GM12878 (cell line): Measurements from ENCODE around the gene TSHZ2. TPM values are rescaled to one million over a fixed set of nuclear protein-coding genes. Genes with fewer than 3 reads are reported as not detected.

ENCODE experiments used
- ATAC-seq: fragments of 200-7000 bp; cut with Tn5 transposase; 3 replicates; pipeline ENCODE4 v1.9.1; 2020; ENCODE audit warnings: mild to moderate bottlenecking, moderate library complexity
- BruUV-seq: library from RNA; stranded (reverse); fragments of 400-500 nt; replicated peaks from 2 replicates; lab custom pipeline; 2021; lab: Mats Ljungman, UMichigan
- CTCF ChIA-PET: fragments of 300-600 bp; sonication (Branson Sonifier 250); formaldehyde crosslinking; extraction: SDS; loops from one replicate; lab custom pipeline; 2021; ENCODE audit warnings: inconsistent platforms; lab: Yijun Ruan, JAX
- POLR2A ChIA-PET: fragments of 350-600 bp; formaldehyde crosslinking; extraction: SDS; loops from one replicate; lab custom pipeline; 2021; ENCODE audit warnings: inconsistent platforms; lab: Charles Lee
- RAD21 ChIA-PET: fragments of 300-600 bp; sonication (Branson Sonifier 250); formaldehyde crosslinking; loops from one replicate; lab custom pipeline; 2023; ENCODE audit warnings: antibody characterized with exemption; ENCODE audit not compliant: unreplicated experiment; lab: Charles Lee
- SMC1A ChIA-PET: fragments of 300-600 bp; sonication (Branson Sonifier 250); formaldehyde crosslinking; loops from one replicate; lab custom pipeline; 2023; ENCODE audit not compliant: unreplicated experiment, uncharacterized antibody; lab: Charles Lee
- DNase-seq: peaks from one replicate; pipeline ENCODE4 v3.0.0-alpha.2; 2011; ENCODE audit warnings: low read depth, low spot score
- FAIRE-seq: peaks from 3 replicates; lab custom pipeline; 2011; peaks lifted over from hg19 to GRCh38; lab: Jason Lieb, UNC
- H2AFZ ChIP-seq: 2 replicates; pipeline ENCODE4 v1.6.0; 2011; ENCODE audit warnings: low read depth, low read length, control low read depth; ENCODE audit not compliant: control insufficient read depth
- H3K27ac ChIP-seq: 2 replicates; pipeline ENCODE4 v1.5.1; 2011; ENCODE audit warnings: control low read depth; ENCODE audit not compliant: control insufficient read depth, insufficient read depth
- H3K27me3 ChIP-seq, 2 experiments: replicated peaks in 1 of 2; 2 replicates each; pipeline versions ENCODE4 v1.6.0 to v1.6.1; 2011; ENCODE audit warnings: low read length in 1 of 2; ENCODE audit not compliant: control insufficient read depth in 2 of 2, insufficient read depth in 2 of 2
- H3K36me3 ChIP-seq, 2 experiments: 2 replicates each; pipeline ENCODE4 v1.5.1; 2011; ENCODE audit warnings: low read length in 1 of 2; ENCODE audit not compliant: control insufficient read depth in 2 of 2, insufficient read depth in 2 of 2
- H3K4me1 ChIP-seq: 2 replicates; pipeline ENCODE4 v1.6.1; 2011; ENCODE audit warnings: mild to moderate bottlenecking, low read length, moderate library complexity, mixed read lengths; ENCODE audit not compliant: control insufficient read depth, insufficient read depth
- H3K4me2 ChIP-seq: 2 replicates; pipeline ENCODE4 v1.6.0; 2011; ENCODE audit warnings: control low read depth; ENCODE audit not compliant: control insufficient read depth, insufficient read depth
- H3K4me3 ChIP-seq: fragments of 200-600 bp; sonication (generic); 2 replicates; pipeline ENCODE4 v1.5.1; 2016
- H3K79me2 ChIP-seq: 2 replicates; pipeline ENCODE4 v1.6.0; 2011; ENCODE audit warnings: low read length; ENCODE audit not compliant: control insufficient read depth, insufficient read depth
- H3K9ac ChIP-seq: 2 replicates; pipeline ENCODE4 v1.8.0; 2011; ENCODE audit warnings: low read length, control low read depth, mixed read lengths; ENCODE audit not compliant: control insufficient read depth, insufficient read depth
- H3K9me3 ChIP-seq: replicated peaks from 3 replicates; pipeline ENCODE4 v1.5.1; 2011; ENCODE audit warnings: mild to moderate bottlenecking, low read length; ENCODE audit not compliant: control insufficient read depth, insufficient read depth
- H4K20me1 ChIP-seq: 2 replicates; pipeline ENCODE4 v1.6.0; 2011; ENCODE audit not compliant: control insufficient read depth, insufficient read depth
- BCL11A ChIP-seq: IDR thresholded peaks from 2 replicates; pipeline ENCODE4 v1.6.1; 2011; ENCODE audit warnings: low read depth, low read length
- BMI1 ChIP-seq: fragments of 450-650 bp; IDR thresholded peaks from 2 replicates; pipeline ENCODE4 v1.6.1; 2016; ENCODE audit warnings: mild to moderate bottlenecking, moderate library complexity, borderline replicate concordance
- CBFB ChIP-seq: IDR thresholded peaks from 2 replicates; pipeline ENCODE4 v1.6.1; 2016; ENCODE audit warnings: antibody characterized with exemption, low read depth
- CREM ChIP-seq: IDR thresholded peaks from 2 replicates; pipeline ENCODE4 v1.6.1; 2014; ENCODE audit warnings: antibody characterized with exemption, low read depth
- DPF2 ChIP-seq: fragments of 450-650 bp; IDR thresholded peaks from 2 replicates; pipeline ENCODE4 v1.6.1; 2017; ENCODE audit warnings: mild to moderate bottlenecking
- HDAC2 ChIP-seq: fragments of 200-600 bp; sonication (generic); IDR thresholded peaks from 2 replicates; pipeline ENCODE4 v1.6.1; 2017
- PAX8 ChIP-seq: fragments of 450-650 bp; IDR thresholded peaks from 2 replicates; pipeline ENCODE4 v1.6.1; 2017; ENCODE audit warnings: mild to moderate bottlenecking, moderate library complexity
- RUNX3 ChIP-seq: IDR thresholded peaks from 2 replicates; pipeline ENCODE4 v1.6.1; 2012; ENCODE audit warnings: low read length, inconsistent platforms
- SPI1 ChIP-seq: IDR thresholded peaks from 2 replicates; pipeline ENCODE4 v1.6.1; 2011; ENCODE audit warnings: low read depth, mild to moderate bottlenecking, low read length, moderate library complexity, borderline replicate concordance; ENCODE audit not compliant: insufficient read depth
- SREBF1 ChIP-seq: IDR thresholded peaks from 2 replicates; pipeline ENCODE4 v1.6.1; 2012; ENCODE audit warnings: mild to moderate bottlenecking, low read length
- SUPT20H ChIP-seq: IDR thresholded peaks from 2 replicates; pipeline ENCODE4 v1.6.1; 2011; ENCODE audit warnings: low read depth, mild to moderate bottlenecking, low read length, moderate library complexity, borderline replicate concordance; ENCODE audit not compliant: control insufficient read depth
- TCF12 ChIP-seq: IDR thresholded peaks from 2 replicates; pipeline ENCODE4 v1.6.1; 2011; ENCODE audit warnings: low read depth, mild to moderate bottlenecking, low read length
- USF1 ChIP-seq: IDR thresholded peaks from 2 replicates; pipeline ENCODE4 v1.6.1; 2011; ENCODE audit warnings: borderline replicate concordance, low read depth, mild to moderate bottlenecking, moderate library complexity, mixed read lengths, low read length; ENCODE audit not compliant: insufficient read depth; ENCODE audit errors: extremely low read length
- USF2 ChIP-seq: IDR thresholded peaks from 2 replicates; pipeline ENCODE4 v1.6.1; 2011; ENCODE audit warnings: low read depth, low read length, improper control_type of control experiment, borderline replicate concordance
- YY1 ChIP-seq: IDR thresholded peaks from 2 replicates; pipeline ENCODE4 v1.6.1; 2011; ENCODE audit warnings: low read depth, mild to moderate bottlenecking, low read length
- ZNF384 ChIP-seq: IDR thresholded peaks from 2 replicates; pipeline ENCODE4 v1.6.1; 2012; ENCODE audit warnings: low read depth, mild to moderate bottlenecking, low read length, improper control_type of control experiment, borderline replicate concordance
- ZNF622 ChIP-seq: fragments of 450-650 bp; IDR thresholded peaks from 2 replicates; pipeline ENCODE4 v1.6.1; 2017; ENCODE audit warnings: mild to moderate bottlenecking, inconsistent platforms
- WGBS: methylation state at CpG from one replicate; pipeline ENCODE4 v1.1.6; 2016; ENCODE audit warnings: low lambda C conversion rate; ENCODE audit not compliant: insufficient replicate concordance, insufficient coverage; ENCODE audit errors: missing lambda C conversion rate; 5-methylcytosine and 5-hydroxymethylcytosine counted together
- in situ Hi-C: fragments of 300-500 bp; cut with MboI; formaldehyde crosslinking; loops from 9 replicates; pipeline ENCODE4 v1.14.3; 2018; ENCODE audit warnings: mixed read lengths
- intact Hi-C: fragments of 100-400 bp; cut with micrococcal nuclease; formaldehyde crosslinking; loops from one replicate; pipeline ENCODE4 v1.14.2; 2022; ENCODE audit not compliant: unreplicated experiment
- polyA plus RNA-seq, 11 experiments: library from polyadenylated mRNA; depleted of rRNA in 4 of 11; unstranded in 6 of 11; stranded (reverse) in 5 of 11; fragments of >200 nt; fragmentation: Nextera tagmentation in 4 of 11; fragmentation: Illumina TruSeq in 1 of 11; extraction: Ambion mirVana in 4 of 11; extraction: Trizol in 1 of 11; gene quantifications; 1 replicate in 1 of 11; 2 replicates in 10 of 11; pipeline versions ENCODE4 v1.2.1 to v1.2.3, GENCODE V29; 2011 to 2016; ENCODE audit warnings: inconsistent platforms in 2 of 11, missing spikeins in 2 of 11, low read depth in 1 of 11
- total RNA-seq, 4 experiments: library from RNA; depleted of rRNA in 3 of 4; stranded (reverse); fragments of >200 nt in 3 of 4; fragmentation: Illumina TruSeq in 1 of 4; extraction: Trizol in 1 of 4; gene quantifications; 2 replicates each; pipeline versions ENCODE4 v1.2.1 to v1.2.3, GENCODE V29; 2013 to 2021
- TF ChIP-seq, protein P1 (sequence below): fragments of 450-650 bp; IDR thresholded peaks from 2 replicates; pipeline ENCODE4 v1.6.1; 2016; ENCODE audit warnings: mild to moderate bottlenecking, moderate library complexity, borderline replicate concordance

Gene TSHZ2
- total and polyA plus RNA-seq, 10 of the 15 experiments (the other 5 are each of a cell fraction or from before 2014, with no cell fraction given), result 0.01 to 0.86 (median 0.13) TPM; not detected in 2

DNA sequence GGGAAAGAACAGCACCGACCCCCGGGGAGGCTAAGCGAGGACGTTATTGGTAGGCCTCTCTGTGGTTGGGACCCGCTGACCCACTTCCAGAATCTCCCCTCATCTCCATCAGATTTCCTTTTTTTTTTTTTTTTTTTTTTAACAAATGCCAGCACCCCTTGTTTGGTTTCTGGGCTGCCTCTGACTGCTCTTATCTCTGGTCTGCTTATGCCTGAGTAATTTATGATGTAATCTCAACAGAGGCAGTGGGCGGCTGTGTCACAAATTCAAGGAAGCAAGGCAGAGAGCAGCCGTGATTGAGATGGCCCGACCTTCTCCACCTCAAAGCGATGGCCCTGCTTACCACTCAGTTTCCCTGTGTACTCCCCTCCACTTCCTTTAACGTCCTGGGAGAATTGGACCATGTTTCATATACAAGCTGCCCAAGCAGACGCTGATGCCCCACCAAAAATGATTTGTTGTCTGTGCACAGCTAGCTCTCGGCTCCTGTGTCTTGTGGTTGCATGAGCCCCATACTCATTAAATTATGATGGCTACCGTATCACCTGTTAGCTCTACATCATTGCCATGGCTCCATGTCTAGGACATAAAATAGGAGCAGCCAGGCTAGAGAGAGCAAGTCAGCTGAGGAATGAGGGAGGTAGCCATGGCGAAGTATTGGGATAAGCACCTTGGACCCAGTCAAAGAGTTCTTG lies 523.4 kb downstream of the TSHZ2 start (continued):
- TF ChIP-seq USF1, result no peak
- TF ChIP-seq DPF2, result no peak
- TF ChIP-seq BCL11A, result no peak

DNA sequence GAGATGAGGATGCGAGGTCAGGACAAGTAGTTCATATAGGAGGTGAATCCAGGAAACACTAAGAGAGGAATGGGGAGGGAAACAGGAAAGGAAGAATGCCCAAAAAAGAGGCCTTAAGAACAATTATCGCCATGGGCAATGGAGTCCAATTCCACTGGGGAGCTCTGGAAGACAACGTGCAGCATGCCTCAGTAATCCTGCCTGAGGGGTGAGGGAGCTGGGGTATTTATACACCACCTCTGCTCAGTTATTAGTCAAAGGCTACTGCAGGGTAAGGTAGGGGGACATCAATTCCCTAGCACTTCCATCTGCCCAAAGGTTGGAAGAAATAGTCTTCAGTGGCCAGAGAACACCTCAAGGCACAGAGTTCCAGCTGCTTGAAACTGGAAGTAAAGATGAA lies 525.1 kb downstream of the TSHZ2 start:
- SMC1A ChIA-PET, result interaction anchor here (0.6 kb wide), 1 partner anchor 1185 kb away, joined by 3 read pairs; no protein-coding TSS in a partner anchor
- Histone ChIP-seq H3K4me2 (no peak overlapping the region), H3K9me3 (no peaks in the 10 kb centered on the region), H3K79me2 (no peaks in the 10 kb centered on the region), H3K4me3 (no peak overlapping the region), H3K27me3 (no peaks in the 10 kb centered on the region), H3K9ac (no peak overlapping the region), H4K20me1 (no peaks in the 10 kb centered on the region), H3K27ac (no peak overlapping the region), H3K4me1 (no peaks in the 10 kb centered on the region), H2AFZ (no peak overlapping the region), H3K36me3 (no peaks in the 10 kb centered on the region)
- no TSS peak for BruUV-seq
- CTCF ChIA-PET, result no interaction called here
- RAD21 ChIA-PET, result no interaction called here
- intact Hi-C loops (no loop called here), in situ Hi-C loops (no loop called here)
- TF ChIP-seq YY1 (no peak), CREM (no peak), RUNX3 (no peak), SUPT20H (no peak), PAX8 (no peak), HDAC2 (no peak), TCF12 (no peak), SPI1 (no peak), BMI1 (no peak), CBFB (no peak), SREBF1 (no peak), ZNF384 (no peak), ZNF622 (no peak), USF2 (no peak)
- TF ChIP-seq, protein P1, sequence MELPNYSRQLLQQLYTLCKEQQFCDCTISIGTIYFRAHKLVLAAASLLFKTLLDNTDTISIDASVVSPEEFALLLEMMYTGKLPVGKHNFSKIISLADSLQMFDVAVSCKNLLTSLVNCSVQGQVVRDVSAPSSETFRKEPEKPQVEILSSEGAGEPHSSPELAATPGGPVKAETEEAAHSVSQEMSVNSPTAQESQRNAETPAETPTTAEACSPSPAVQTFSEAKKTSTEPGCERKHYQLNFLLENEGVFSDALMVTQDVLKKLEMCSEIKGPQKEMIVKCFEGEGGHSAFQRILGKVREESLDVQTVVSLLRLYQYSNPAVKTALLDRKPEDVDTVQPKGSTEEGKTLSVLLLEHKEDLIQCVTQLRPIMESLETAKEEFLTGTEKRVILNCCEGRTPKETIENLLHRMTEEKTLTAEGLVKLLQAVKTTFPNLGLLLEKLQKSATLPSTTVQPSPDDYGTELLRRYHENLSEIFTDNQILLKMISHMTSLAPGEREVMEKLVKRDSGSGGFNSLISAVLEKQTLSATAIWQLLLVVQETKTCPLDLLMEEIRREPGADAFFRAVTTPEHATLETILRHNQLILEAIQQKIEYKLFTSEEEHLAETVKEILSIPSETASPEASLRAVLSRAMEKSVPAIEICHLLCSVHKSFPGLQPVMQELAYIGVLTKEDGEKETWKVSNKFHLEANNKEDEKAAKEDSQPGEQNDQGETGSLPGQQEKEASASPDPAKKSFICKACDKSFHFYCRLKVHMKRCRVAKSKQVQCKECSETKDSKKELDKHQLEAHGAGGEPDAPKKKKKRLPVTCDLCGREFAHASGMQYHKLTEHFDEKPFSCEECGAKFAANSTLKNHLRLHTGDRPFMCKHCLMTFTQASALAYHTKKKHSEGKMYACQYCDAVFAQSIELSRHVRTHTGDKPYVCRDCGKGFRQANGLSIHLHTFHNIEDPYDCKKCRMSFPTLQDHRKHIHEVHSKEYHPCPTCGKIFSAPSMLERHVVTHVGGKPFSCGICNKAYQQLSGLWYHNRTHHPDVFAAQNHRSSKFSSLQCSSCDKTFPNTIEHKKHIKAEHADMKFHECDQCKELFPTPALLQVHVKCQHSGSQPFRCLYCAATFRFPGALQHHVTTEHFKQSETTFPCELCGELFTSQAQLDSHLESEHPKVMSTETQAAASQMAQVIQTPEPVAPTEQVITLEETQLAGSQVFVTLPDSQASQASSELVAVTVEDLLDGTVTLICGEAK, result no peak
- FAIRE-seq (no peak), DNase-seq (no peak), ATAC-seq (no peak)
- WGBS, result 72% methylated on average over 3 of the region's 3 CpGs
- POLR2A ChIA-PET, result no interaction called here
